HepG2 (cell line): ENCODE measurements around the gene SPINK4. TPM values are rescaled to one million over a fixed set of nuclear protein-coding genes. Genes with fewer than 3 reads are reported as not detected.

Experiments
- ARID2 ChIP-seq: sonication (generic); formaldehyde crosslinking; IDR thresholded peaks from 2 replicates; pipeline ENCODE4 v1.8.1; 2022; ENCODE audit warnings: mild to moderate bottlenecking, missing genetic modification reagents, borderline replicate concordance
- DPF2 ChIP-seq: sonication (generic); formaldehyde crosslinking; IDR thresholded peaks from 2 replicates; pipeline ENCODE4 v1.4.0; 2020; ENCODE audit warnings: mild to moderate bottlenecking, low read depth, missing genetic modification reagents, borderline replicate concordance
- IKZF4 ChIP-seq: sonication (generic); formaldehyde crosslinking; IDR thresholded peaks from 2 replicates; pipeline ENCODE4 v1.5.1; 2020; ENCODE audit warnings: borderline replicate concordance, mild to moderate bottlenecking, low read depth, missing genetic modification reagents; ENCODE audit errors: not compliant biosample characterization
- ISL2 ChIP-seq: sonication (generic); formaldehyde crosslinking; IDR thresholded peaks from 2 replicates; pipeline ENCODE4 v1.5.0; 2020; ENCODE audit warnings: missing genetic modification reagents
- KLF12 ChIP-seq: sonication (generic); formaldehyde crosslinking; IDR thresholded peaks from 2 replicates; pipeline ENCODE4 v1.4.0; 2020; ENCODE audit warnings: missing genetic modification reagents, borderline replicate concordance
- NPAS2 ChIP-seq: sonication (generic); formaldehyde crosslinking; IDR thresholded peaks from 2 replicates; pipeline ENCODE4 v1.8.0; 2022; ENCODE audit warnings: mild to moderate bottlenecking, missing genetic modification reagents, borderline replicate concordance
- NRL ChIP-seq: sonication (generic); formaldehyde crosslinking; IDR thresholded peaks from 2 replicates; pipeline ENCODE4 v1.5.0; 2020; ENCODE audit warnings: missing genetic modification reagents, mild to moderate bottlenecking, moderate library complexity, borderline replicate concordance
- TAF1 ChIP-seq: sonication (generic); formaldehyde crosslinking; IDR thresholded peaks from 2 replicates; pipeline ENCODE4 v1.4.0; 2020; ENCODE audit warnings: missing genetic modification reagents
- ZNF563 ChIP-seq: sonication (generic); formaldehyde crosslinking; IDR thresholded peaks from 2 replicates; pipeline ENCODE4 v1.8.0; 2022; ENCODE audit warnings: mild to moderate bottlenecking, moderate library complexity, missing genetic modification reagents
- ZNF577 ChIP-seq: sonication (generic); formaldehyde crosslinking; IDR thresholded peaks from 2 replicates; pipeline ENCODE4 v1.4.0; 2020; ENCODE audit warnings: mild to moderate bottlenecking, low read depth, missing genetic modification reagents, borderline replicate concordance
- polyA plus RNA-seq, 8 experiments: library from polyadenylated mRNA; depleted of rRNA in 3 of 8; stranded (reverse) in 7 of 8; unstranded in 1 of 8; fragments of >200 nt; fragmentation: Illumina TruSeq in 4 of 8; extraction: Trizol in 4 of 8; gene quantifications; 2 replicates each; pipeline versions ENCODE4 v1.2.1 to v1.2.3, GENCODE V29; 2011 to 2016; ENCODE audit warnings: low read depth in 4 of 8, missing spikeins in 1 of 8, mixed read lengths in 1 of 8; ENCODE audit not compliant: insufficient read depth in 1 of 8
- total RNA-seq, 5 experiments: library from RNA; depleted of rRNA; stranded (reverse); fragments of >200 nt; fragmentation: Illumina TruSeq; extraction: Trizol; gene quantifications; 2 replicates each; pipeline ENCODE4 v1.2.3, GENCODE V29; 2016; ENCODE audit warnings: low read depth in 1 of 5
- TF ChIP-seq, protein P1 (sequence below): sonication (generic); formaldehyde crosslinking; IDR thresholded peaks from one replicate; pipeline ENCODE4 v1.5.1; 2020; ENCODE audit warnings: mild to moderate bottlenecking, missing genetic modification reagents; ENCODE audit errors: not compliant biosample characterization
- TF ChIP-seq, protein P2 (sequence below), 2 experiments: IDR thresholded peaks; 2 replicates each; pipeline ENCODE4 v1.6.1; 2011 to 2012; ENCODE audit warnings: low read length in 2 of 2, borderline replicate concordance in 1 of 2, low read depth in 1 of 2, mild to moderate bottlenecking in 1 of 2, moderate library complexity in 1 of 2
- TF ChIP-seq, protein P3 (sequence below): sonication (generic); formaldehyde crosslinking; IDR thresholded peaks from 2 replicates; pipeline ENCODE4 v1.4.0; 2020; ENCODE audit warnings: missing genetic modification reagents
- TF ChIP-seq, protein P4 (sequence below): sonication (generic); formaldehyde crosslinking; IDR thresholded peaks from 2 replicates; pipeline ENCODE4 v1.9.0; 2021; ENCODE audit warnings: missing genetic modification reagents, mild to moderate bottlenecking, borderline replicate concordance

Gene SPINK4
- total and polyA plus RNA-seq, 2 of the 13 experiments (the other 11 are each of a cell fraction or from before 2014, with no cell fraction given) = 0.53 to 3.4 TPM

DNA sequence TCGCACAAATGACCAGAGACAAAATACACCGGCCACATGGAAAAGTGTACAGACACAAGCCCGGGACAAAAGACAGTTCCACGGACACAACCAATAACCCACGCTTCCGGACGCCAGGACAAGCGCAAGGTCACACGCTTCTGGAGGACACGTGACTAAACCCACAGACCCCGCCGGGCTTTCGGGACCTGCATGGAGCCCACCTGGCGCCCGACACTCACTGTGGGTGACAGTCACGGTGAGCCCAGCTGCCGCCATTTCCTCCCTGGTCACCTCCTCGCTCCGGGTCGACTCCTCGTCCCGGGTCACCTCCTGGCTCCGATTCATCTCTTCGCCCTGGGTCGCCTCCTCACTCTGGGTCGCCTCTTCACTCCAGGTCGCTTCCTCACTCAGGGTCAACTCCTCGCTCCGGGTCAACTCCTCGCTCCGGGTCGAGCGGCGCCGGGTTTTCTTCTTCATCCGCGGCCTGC is 24.1 kb downstream of the SPINK4 start (continued):
- TF ChIP-seq, protein P1, sequence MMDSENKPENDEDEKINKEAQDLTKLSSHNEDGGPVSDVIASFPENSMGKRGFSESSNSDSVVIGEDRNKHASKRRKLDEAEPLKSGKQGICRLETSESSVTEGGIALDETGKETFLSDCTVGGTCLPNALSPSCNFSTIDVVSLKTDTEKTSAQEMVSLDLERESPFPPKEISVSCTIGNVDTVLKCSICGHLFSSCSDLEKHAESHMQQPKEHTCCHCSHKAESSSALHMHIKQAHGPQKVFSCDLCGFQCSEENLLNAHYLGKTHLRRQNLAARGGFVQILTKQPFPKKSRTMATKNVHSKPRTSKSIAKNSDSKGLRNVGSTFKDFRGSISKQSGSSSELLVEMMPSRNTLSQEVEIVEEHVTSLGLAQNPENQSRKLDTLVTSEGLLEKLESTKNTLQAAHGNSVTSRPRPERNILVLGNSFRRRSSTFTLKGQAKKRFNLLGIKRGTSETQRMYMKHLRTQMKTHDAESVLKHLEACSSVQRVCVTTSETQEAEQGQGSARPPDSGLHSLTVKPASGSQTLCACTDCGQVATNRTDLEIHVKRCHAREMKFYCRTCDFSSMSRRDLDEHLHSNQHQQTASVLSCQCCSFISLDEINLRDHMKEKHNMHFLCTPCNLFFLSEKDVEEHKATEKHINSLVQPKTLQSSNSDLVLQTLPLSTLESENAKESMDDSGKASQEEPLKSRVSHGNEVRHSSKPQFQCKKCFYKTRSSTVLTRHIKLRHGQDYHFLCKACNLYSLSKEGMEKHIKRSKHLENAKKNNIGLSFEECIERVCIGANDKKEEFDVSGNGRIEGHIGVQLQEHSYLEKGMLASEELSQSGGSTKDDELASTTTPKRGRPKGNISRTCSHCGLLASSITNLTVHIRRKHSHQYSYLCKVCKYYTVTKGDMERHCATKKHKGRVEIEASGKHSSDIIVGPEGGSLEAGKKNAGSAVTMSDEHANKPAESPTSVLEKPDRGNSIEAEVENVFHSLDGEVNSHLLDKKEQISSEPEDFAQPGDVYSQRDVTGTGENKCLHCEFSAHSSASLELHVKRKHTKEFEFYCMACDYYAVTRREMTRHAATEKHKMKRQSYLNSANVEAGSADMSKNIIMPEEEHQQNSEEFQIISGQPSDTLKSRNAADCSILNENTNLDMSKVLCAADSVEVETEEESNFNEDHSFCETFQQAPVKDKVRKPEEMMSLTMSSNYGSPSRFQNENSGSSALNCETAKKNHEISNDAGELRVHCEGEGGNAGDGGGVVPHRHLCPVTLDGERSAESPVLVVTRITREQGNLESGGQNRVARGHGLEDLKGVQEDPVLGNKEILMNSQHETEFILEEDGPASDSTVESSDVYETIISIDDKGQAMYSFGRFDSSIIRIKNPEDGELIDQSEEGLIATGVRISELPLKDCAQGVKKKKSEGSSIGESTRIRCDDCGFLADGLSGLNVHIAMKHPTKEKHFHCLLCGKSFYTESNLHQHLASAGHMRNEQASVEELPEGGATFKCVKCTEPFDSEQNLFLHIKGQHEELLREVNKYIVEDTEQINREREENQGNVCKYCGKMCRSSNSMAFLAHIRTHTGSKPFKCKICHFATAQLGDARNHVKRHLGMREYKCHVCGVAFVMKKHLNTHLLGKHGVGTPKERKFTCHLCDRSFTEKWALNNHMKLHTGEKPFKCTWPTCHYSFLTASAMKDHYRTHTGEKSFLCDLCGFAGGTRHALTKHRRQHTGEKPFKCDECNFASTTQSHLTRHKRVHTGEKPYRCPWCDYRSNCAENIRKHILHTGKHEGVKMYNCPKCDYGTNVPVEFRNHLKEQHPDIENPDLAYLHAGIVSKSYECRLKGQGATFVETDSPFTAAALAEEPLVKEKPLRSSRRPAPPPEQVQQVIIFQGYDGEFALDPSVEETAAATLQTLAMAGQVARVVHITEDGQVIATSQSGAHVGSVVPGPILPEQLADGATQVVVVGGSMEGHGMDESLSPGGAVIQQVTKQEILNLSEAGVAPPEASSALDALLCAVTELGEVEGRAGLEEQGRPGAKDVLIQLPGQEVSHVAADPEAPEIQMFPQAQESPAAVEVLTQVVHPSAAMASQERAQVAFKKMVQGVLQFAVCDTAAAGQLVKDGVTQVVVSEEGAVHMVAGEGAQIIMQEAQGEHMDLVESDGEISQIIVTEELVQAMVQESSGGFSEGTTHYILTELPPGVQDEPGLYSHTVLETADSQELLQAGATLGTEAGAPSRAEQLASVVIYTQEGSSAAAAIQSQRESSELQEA (CRISPR knock-in tag) = peak; percentile 28
- TF ChIP-seq ISL2 (CRISPR knock-in tag) (no peak), KLF12 (0 out of 2 replicates have a peak, but pooled peaks have one; percentile 55), ZNF577 (no peak), TAF1 (CRISPR knock-in tag) (peak; percentile 55; the same call in 1 of the 2 replicates), ARID2 (CRISPR knock-in tag) (0 out of 2 replicates have a peak, but pooled peaks have one; percentile 23), NPAS2 (CRISPR knock-in tag) (no peak), DPF2 (CRISPR knock-in tag) (no peak), NRL (CRISPR knock-in tag) (peak; percentile 83; the same call in 1 of the 2 replicates), ZNF563 (CRISPR knock-in tag) (peak; percentile 84), IKZF4 (no peak)
- TF ChIP-seq, protein P2, sequence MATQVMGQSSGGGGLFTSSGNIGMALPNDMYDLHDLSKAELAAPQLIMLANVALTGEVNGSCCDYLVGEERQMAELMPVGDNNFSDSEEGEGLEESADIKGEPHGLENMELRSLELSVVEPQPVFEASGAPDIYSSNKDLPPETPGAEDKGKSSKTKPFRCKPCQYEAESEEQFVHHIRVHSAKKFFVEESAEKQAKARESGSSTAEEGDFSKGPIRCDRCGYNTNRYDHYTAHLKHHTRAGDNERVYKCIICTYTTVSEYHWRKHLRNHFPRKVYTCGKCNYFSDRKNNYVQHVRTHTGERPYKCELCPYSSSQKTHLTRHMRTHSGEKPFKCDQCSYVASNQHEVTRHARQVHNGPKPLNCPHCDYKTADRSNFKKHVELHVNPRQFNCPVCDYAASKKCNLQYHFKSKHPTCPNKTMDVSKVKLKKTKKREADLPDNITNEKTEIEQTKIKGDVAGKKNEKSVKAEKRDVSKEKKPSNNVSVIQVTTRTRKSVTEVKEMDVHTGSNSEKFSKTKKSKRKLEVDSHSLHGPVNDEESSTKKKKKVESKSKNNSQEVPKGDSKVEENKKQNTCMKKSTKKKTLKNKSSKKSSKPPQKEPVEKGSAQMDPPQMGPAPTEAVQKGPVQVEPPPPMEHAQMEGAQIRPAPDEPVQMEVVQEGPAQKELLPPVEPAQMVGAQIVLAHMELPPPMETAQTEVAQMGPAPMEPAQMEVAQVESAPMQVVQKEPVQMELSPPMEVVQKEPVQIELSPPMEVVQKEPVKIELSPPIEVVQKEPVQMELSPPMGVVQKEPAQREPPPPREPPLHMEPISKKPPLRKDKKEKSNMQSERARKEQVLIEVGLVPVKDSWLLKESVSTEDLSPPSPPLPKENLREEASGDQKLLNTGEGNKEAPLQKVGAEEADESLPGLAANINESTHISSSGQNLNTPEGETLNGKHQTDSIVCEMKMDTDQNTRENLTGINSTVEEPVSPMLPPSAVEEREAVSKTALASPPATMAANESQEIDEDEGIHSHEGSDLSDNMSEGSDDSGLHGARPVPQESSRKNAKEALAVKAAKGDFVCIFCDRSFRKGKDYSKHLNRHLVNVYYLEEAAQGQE (IDR thresholded peaks at IDR 0.05; ENCODE audit: borderline replicate concordance in 1 of 2, low read depth in 1 of 2, low read length in 2 of 2) = no peak
- TF ChIP-seq, protein P3, sequence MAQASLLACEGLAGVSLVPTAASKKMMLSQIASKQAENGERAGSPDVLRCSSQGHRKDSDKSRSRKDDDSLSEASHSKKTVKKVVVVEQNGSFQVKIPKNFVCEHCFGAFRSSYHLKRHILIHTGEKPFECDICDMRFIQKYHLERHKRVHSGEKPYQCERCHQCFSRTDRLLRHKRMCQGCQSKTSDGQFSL = 0 out of 2 replicates have a peak, but pooled peaks have one; percentile 24
- TF ChIP-seq, protein P4, sequence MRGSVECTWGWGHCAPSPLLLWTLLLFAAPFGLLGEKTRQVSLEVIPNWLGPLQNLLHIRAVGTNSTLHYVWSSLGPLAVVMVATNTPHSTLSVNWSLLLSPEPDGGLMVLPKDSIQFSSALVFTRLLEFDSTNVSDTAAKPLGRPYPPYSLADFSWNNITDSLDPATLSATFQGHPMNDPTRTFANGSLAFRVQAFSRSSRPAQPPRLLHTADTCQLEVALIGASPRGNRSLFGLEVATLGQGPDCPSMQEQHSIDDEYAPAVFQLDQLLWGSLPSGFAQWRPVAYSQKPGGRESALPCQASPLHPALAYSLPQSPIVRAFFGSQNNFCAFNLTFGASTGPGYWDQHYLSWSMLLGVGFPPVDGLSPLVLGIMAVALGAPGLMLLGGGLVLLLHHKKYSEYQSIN (CRISPR knock-in tag) = no peak
